GM23338 (cell line): ENCODE data around the gene KSR2. TPM values are rescaled to one million over a fixed set of nuclear protein-coding genes. Genes with fewer than 3 reads are reported as not detected.

Source experiments
- ATAC-seq: fragments of 200-7000 bp; cut with Tn5 transposase; 3 replicates; pipeline ENCODE4 v1.9.1; 2020
- DNase-seq: peaks from one replicate; pipeline ENCODE4 v3.0.0-alpha.2; 2015; ENCODE audit warnings: low spot score
- H2AFZ ChIP-seq: fragments of 200-600 bp; sonication (generic); 2 replicates; pipeline ENCODE4 v1.8.0; 2016; ENCODE audit warnings: antibody characterized with exemption, mild to moderate bottlenecking, moderate library complexity
- H3F3A ChIP-seq: fragments of 200-600 bp; sonication (generic); replicated peaks from 2 replicates; pipeline ENCODE4 v1.8.0; 2017; ENCODE audit warnings: antibody characterized with exemption, mixed run types, low read depth
- H3K27ac ChIP-seq: fragments of 200-600 bp; sonication (generic); 2 replicates; pipeline ENCODE4 v1.6.1; 2016; ENCODE audit warnings: low read depth
- H3K27me3 ChIP-seq: fragments of 200-600 bp; sonication (generic); 2 replicates; pipeline ENCODE4 v1.8.0; 2016; ENCODE audit warnings: mild to moderate bottlenecking, mixed run types, moderate library complexity; ENCODE audit not compliant: insufficient read depth
- H3K36me3 ChIP-seq: fragments of 200-600 bp; sonication (generic); 2 replicates; pipeline ENCODE4 v1.8.0; 2016; ENCODE audit warnings: mild to moderate bottlenecking; ENCODE audit not compliant: insufficient read depth
- H3K4me1 ChIP-seq: fragments of 200-600 bp; sonication (generic); 2 replicates; pipeline ENCODE4 v1.8.0; 2016; ENCODE audit warnings: mild to moderate bottlenecking, moderate library complexity; ENCODE audit not compliant: insufficient read depth
- H3K4me2 ChIP-seq: fragments of 200-600 bp; sonication (generic); 2 replicates; pipeline ENCODE4 v1.7.1; 2017; ENCODE audit warnings: mixed run types
- H3K4me3 ChIP-seq: fragments of 200-600 bp; sonication (generic); 2 replicates; pipeline ENCODE4 v1.6.1; 2016; ENCODE audit warnings: mixed run types
- H3K79me2 ChIP-seq: fragments of 200-600 bp; sonication (generic); replicated peaks from 2 replicates; pipeline ENCODE4 v1.8.0; 2017; ENCODE audit warnings: mild to moderate bottlenecking; ENCODE audit not compliant: insufficient read depth
- H3K9me2 ChIP-seq: fragments of 200-600 bp; sonication (generic); 2 replicates; pipeline ENCODE4 v1.8.0; 2017; ENCODE audit not compliant: insufficient read depth
- H4K20me1 ChIP-seq: fragments of 200-600 bp; sonication (generic); replicated peaks from 2 replicates; pipeline ENCODE4 v1.8.0; 2017; ENCODE audit warnings: mild to moderate bottlenecking; ENCODE audit not compliant: insufficient read depth
- H3K27ac Mint-ChIP-seq: 2 replicates; pipeline ENCODE4 v1.8.0; 2020; ENCODE audit warnings: inconsistent platforms, mild to moderate bottlenecking, moderate library complexity, mixed read lengths
- H3K27me3 Mint-ChIP-seq: 3 replicates; pipeline ENCODE4 v1.8.0; 2022; ENCODE audit warnings: low read depth, mild to moderate bottlenecking, moderate library complexity, mixed read lengths, inconsistent platforms; ENCODE audit not compliant: insufficient read depth, poor library complexity
- H3K36me3 Mint-ChIP-seq: 3 replicates; pipeline ENCODE4 v1.8.0; 2021; ENCODE audit warnings: low read depth, mild to moderate bottlenecking, inconsistent platforms, moderate library complexity, mixed read lengths
- H3K4me1 Mint-ChIP-seq: 3 replicates; pipeline ENCODE4 v1.8.0; 2020; ENCODE audit warnings: mild to moderate bottlenecking, inconsistent platforms, mixed read lengths
- H3K4me3 Mint-ChIP-seq: 3 replicates; pipeline ENCODE4 v1.8.0; 2021; ENCODE audit warnings: moderate library complexity, mild to moderate bottlenecking, inconsistent platforms, mixed read lengths
- H3K9me3 Mint-ChIP-seq: 3 replicates; pipeline ENCODE4 v1.8.0; 2020; ENCODE audit warnings: moderate library complexity, mild to moderate bottlenecking, inconsistent platforms, mixed read lengths
- CREB1 ChIP-seq: fragments of 250-450 bp; sonication (Bioruptor Pico); IDR thresholded peaks from 2 replicates; pipeline ENCODE4 v1.5.0; 2020; ENCODE audit warnings: low read depth, mild to moderate bottlenecking, moderate library complexity
- CTCF ChIP-seq, 2 experiments: fragments of 200-600 bp in 1 of 2; sonication (generic) in 1 of 2; conservative IDR thresholded peaks; 2 replicates each; pipeline versions ENCODE4 v1.5.1 to v1.6.1; 2016 to 2017; ENCODE audit warnings: antibody characterized with exemption in 2 of 2, low read depth in 2 of 2, mild to moderate bottlenecking in 2 of 2, moderate library complexity in 1 of 2
- ETS1 ChIP-seq: IDR thresholded peaks from 2 replicates; pipeline ENCODE4 v1.6.1; 2016; ENCODE audit warnings: antibody characterized with exemption
- EZH2 ChIP-seq: fragments of 200-600 bp; sonication (generic); IDR thresholded peaks from one replicate; pipeline ENCODE4 v1.8.0; 2017; ENCODE audit warnings: antibody characterized with exemption, mild to moderate bottlenecking, low read depth; ENCODE audit not compliant: unreplicated experiment
- EZH2phosphoT487 ChIP-seq: fragments of 200-600 bp; sonication (generic); IDR thresholded peaks from one replicate; pipeline ENCODE4 v1.8.1; 2018; ENCODE audit warnings: antibody characterized with exemption; ENCODE audit not compliant: unreplicated experiment
- JUNB ChIP-seq: IDR thresholded peaks from one replicate; pipeline ENCODE4 v1.6.1; 2016; ENCODE audit warnings: antibody characterized with exemption; ENCODE audit not compliant: unreplicated experiment
- NANOG ChIP-seq: IDR thresholded peaks from 2 replicates; pipeline ENCODE4 v1.6.1; 2016; ENCODE audit warnings: antibody characterized with exemption, borderline replicate concordance
- POLR2AphosphoS5 ChIP-seq: IDR thresholded peaks from 2 replicates; pipeline ENCODE4 v1.6.1; 2016; ENCODE audit warnings: antibody characterized with exemption, low read depth
- REST ChIP-seq: IDR thresholded peaks from one replicate; pipeline ENCODE4 v1.6.1; 2018; ENCODE audit warnings: antibody characterized with exemption; ENCODE audit not compliant: unreplicated experiment
- STAT1 ChIP-seq: IDR thresholded peaks from one replicate; pipeline ENCODE4 v1.6.1; 2016; ENCODE audit warnings: antibody characterized with exemption; ENCODE audit not compliant: unreplicated experiment
- ZNF114 ChIP-seq: fragments of 250-450 bp; sonication (Bioruptor Pico); IDR thresholded peaks from 2 replicates; pipeline ENCODE4 v1.5.0; 2020; ENCODE audit warnings: mild to moderate bottlenecking, moderate library complexity
- ZNF331 ChIP-seq: fragments of 250-450 bp; sonication (Bioruptor Pico); IDR thresholded peaks from 2 replicates; pipeline ENCODE4 v1.5.0; 2020; ENCODE audit warnings: low read depth, mild to moderate bottlenecking, moderate library complexity
- ZNF462 ChIP-seq: fragments of 250-450 bp; sonication (Bioruptor Pico); IDR thresholded peaks from 2 replicates; pipeline ENCODE4 v1.5.0; 2020; ENCODE audit warnings: mild to moderate bottlenecking, moderate library complexity
- polyA plus RNA-seq: library from polyadenylated mRNA; unstranded; fragments of >200 nt; fragmentation: Nextera tagmentation; extraction: Ambion mirVana; gene quantifications from 2 replicates; pipeline ENCODE4 v1.2.1, GENCODE V29; 2016
- total RNA-seq: library from RNA; depleted of rRNA; stranded (reverse); fragments of >200 nt; shearing (Covaris generic); gene quantifications from 2 replicates; pipeline ENCODE4 v1.2.3, GENCODE V29; 2014

KSR2 gene
- total and polyA plus RNA-seq, 2 experiments from 2014 or later: 1.1 to 2.7 TPM

DNA sequence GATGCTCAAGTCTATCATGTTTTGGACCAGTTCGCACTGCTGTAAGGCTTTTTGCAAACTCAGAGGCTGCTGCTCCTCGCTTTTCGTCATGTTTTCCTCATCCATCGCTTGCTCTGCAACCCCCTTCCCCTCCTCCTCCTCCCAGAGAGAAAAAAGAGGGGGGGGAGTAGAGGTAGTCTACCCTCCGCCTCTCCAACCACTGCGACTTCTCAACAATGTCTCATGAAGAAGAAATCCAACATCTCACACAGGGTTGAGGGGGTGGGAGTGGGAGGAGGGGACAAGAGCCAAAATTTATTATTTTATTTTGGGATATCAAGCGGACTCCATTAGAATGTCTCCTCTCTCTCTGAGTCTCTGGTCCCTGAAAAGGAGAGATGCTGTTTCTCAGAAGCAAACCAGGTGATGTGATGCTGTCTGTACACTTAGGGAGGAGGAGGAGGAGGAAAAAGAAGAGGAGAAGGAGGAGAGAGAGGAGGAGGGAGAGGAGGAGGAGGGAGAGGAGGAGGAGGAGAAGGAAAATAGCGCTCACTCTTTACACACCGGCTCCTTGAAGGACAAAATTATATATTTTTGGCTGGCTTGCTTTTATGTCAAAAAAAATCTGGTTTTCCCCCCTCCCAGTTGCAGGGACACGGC lies 520 bp downstream of the KSR2 start:
- Histone ChIP-seq H4K20me1 (no peaks in the 10 kb centered on the region; the same call in 1 of the 2 replicates), H3K4me2 (peak overlapping the region; percentile 99), H3K36me3 (peaks cover 4% of the 10 kb centered on the region; the same call in 1 of the 2 replicates), H3K4me3 (peak overlapping the region; percentile 88), H3F3A (peaks cover 5% of the 10 kb centered on the region; the same call in 1 of the 2 replicates), H3K27me3 (peaks cover 7% of the 10 kb centered on the region; the same call in 1 of the 2 replicates), H3K27ac (peak overlapping the region; percentile 81), H2AFZ (peak overlapping the region; percentile 94), H3K9me2 (0 out of 2 replicates have a peak, but pooled peaks cover 4% of the 10 kb centered on the region), H3K79me2 (0 out of 2 replicates have a peak, but pooled peaks cover 4% of the 10 kb centered on the region), H3K4me1 (peaks cover 17% of the 10 kb centered on the region)
- no peak for ATAC-seq
- Mint-ChIP-seq H3K27ac (peak overlapping the region; percentile 63), H3K27me3 (peaks cover 30% of the 10 kb centered on the region), H3K4me3 (peak overlapping the region; percentile 88), H3K36me3 (peaks cover 14% of the 10 kb centered on the region), H3K4me1 (peaks cover 27% of the 10 kb centered on the region), H3K9me3 (peaks cover 30% of the 10 kb centered on the region)
- no peak for TF ChIP-seq STAT1
- TF ChIP-seq EZH2phosphoT487: no peak
- no peak for TF ChIP-seq EZH2
- no peak for TF ChIP-seq POLR2AphosphoS5
- no peak for TF ChIP-seq ZNF331
- TF ChIP-seq NANOG: no peak
- no peak for TF ChIP-seq ETS1
- no peak for TF ChIP-seq CTCF (conservative IDR thresholded peaks at IDR 0.05; ENCODE audit: low read depth in 2 of 2)
- no peak for TF ChIP-seq JUNB
- no peak for TF ChIP-seq REST
- no peak for TF ChIP-seq ZNF114 (CRISPR knock-in tag)
- no peak for TF ChIP-seq CREB1
- no peak for TF ChIP-seq ZNF462 (CRISPR knock-in tag)
- DNase-seq: peak; percentile 27
